ENCODE results near the gene ZER1.
A peak's percentile ranks its signal among the peaks of the same experiment; 100 is the strongest.

ZER1 gene

GRCh38 chr9:128707446-128707845 lies 64.3 kb downstream of the ZER1 start:
- H3K4me3 ChIP-seq (ENCODE audit: low read depth, low read length), result no peak overlapping the region
- no peak for TF ChIP-seq CTCF (IDR thresholded peaks at IDR 0.05; ENCODE audit: low read depth, low read length, missing control alignments)
- DNase-seq (ENCODE audit: low read depth), result no peak

- H3K4me3 ChIP-seq (ENCODE audit: low read depth, low read length), result no peak overlapping the region
- no peak for TF ChIP-seq CTCF (IDR thresholded peaks at IDR 0.05; ENCODE audit: low read depth, low read length, missing control alignments)
- no peak for DNase-seq (ENCODE audit: low read depth)
Observed at GRCh38 chr9:128706671-128707381, 64.9 kb downstream of the ZER1 start.

GRCh38 chr9:128706045-128706444 lies 65.7 kb downstream of the ZER1 start:
- no peak overlapping the region for H3K4me3 ChIP-seq (ENCODE audit: low read depth, low read length)
- no peak for TF ChIP-seq CTCF (IDR thresholded peaks at IDR 0.05; ENCODE audit: low read depth, low read length, missing control alignments)
- no peak for DNase-seq (ENCODE audit: low read depth)

GRCh38 chr9:128705051-128705965 lies 66.4 kb downstream of the ZER1 start:
- TF ChIP-seq CTCF (IDR thresholded peaks at IDR 0.05; ENCODE audit: low read depth, low read length, missing control alignments), result no peak
- DNase-seq (ENCODE audit: low read depth), result no peak
- H3K4me3 ChIP-seq (ENCODE audit: low read depth, low read length), result no peak overlapping the region

GRCh38 chr9:128704356-128704670 lies 67.4 kb downstream of the ZER1 start:
- H3K4me3 ChIP-seq (ENCODE audit: low read depth, low read length), result no peak overlapping the region

GRCh38 chr9:128703616-128704355 lies 67.9 kb downstream of the ZER1 start:
- no peak for TF ChIP-seq CTCF (IDR thresholded peaks at IDR 0.05; ENCODE audit: low read depth, low read length, missing control alignments)
- H3K4me3 ChIP-seq (ENCODE audit: low read depth, low read length), result peak overlapping the region; percentile 66
- DNase-seq (ENCODE audit: low read depth), result no peak

More at GRCh38 chr9:128704356-128704670, 67.4 kb downstream of the ZER1 start:
- DNase-seq (ENCODE audit: low read depth), result no peak
- no peak for TF ChIP-seq CTCF (IDR thresholded peaks at IDR 0.05; ENCODE audit: low read depth, low read length, missing control alignments)

Data from GM12864 (cell line).